ENCODE data around the gene TTC28.

Gene TTC28

GRCh38 chr22:28029201-28029948 is 650.3 kb downstream of the TTC28 start (continued):
- no peak for TF ChIP-seq ZNF214 (tag by site-specific recombination; IDR thresholded peaks at IDR 0.05; ENCODE audit: borderline replicate concordance)
- TF ChIP-seq TRIM28 (IDR thresholded peaks at IDR 0.05; ENCODE audit: borderline replicate concordance, low read length): no peak
- TF ChIP-seq ZBTB20 (tag by site-specific recombination; IDR thresholded peaks at IDR 0.05): no peak
- peak; percentile 58 for TF ChIP-seq KLF17 (tag by site-specific recombination; IDR thresholded peaks at IDR 0.05)
- 0 out of 2 replicates have a peak, but pooled peaks have one; percentile 32 for TF ChIP-seq ZSCAN30 (tag by site-specific recombination; IDR thresholded peaks at IDR 0.05)
- no peak for TF ChIP-seq SALL2 (tag by site-specific recombination; IDR thresholded peaks at IDR 0.05; ENCODE audit: borderline replicate concordance)
- TF ChIP-seq ZNF121 (tag by site-specific recombination; IDR thresholded peaks at IDR 0.05): no peak
- TF ChIP-seq ZFP69B (tag by site-specific recombination; IDR thresholded peaks at IDR 0.05): no peak
- TF ChIP-seq ZNF600 (tag by site-specific recombination; IDR thresholded peaks at IDR 0.05): peak; percentile 84
- no peak for TF ChIP-seq ZNF391 (tag by site-specific recombination; IDR thresholded peaks at IDR 0.05; ENCODE audit: borderline replicate concordance, low read depth)
- peak; percentile 35; the same call in 1 of the 2 replicates for TF ChIP-seq ZBTB17 (tag by site-specific recombination; IDR thresholded peaks at IDR 0.05)
- TF ChIP-seq ZNF530 (tag by site-specific recombination; IDR thresholded peaks at IDR 0.05; ENCODE audit: low read depth): peak; percentile 79; the same call in 1 of the 2 replicates
- TF ChIP-seq ZNF366 (tag by site-specific recombination; conservative IDR thresholded peaks at IDR 0.05): no peak
- TF ChIP-seq ZNF26 (tag by site-specific recombination; IDR thresholded peaks at IDR 0.05): no peak
- TF ChIP-seq ZNF211 (tag by site-specific recombination; IDR thresholded peaks at IDR 0.05; ENCODE audit: low read depth): no peak
- TF ChIP-seq SP7 (tag by site-specific recombination; IDR thresholded peaks at IDR 0.05): peak; percentile 63
- no peak for TF ChIP-seq ZNF514 (tag by site-specific recombination; IDR thresholded peaks at IDR 0.05)
- no peak for TF ChIP-seq ZBTB6 (tag by site-specific recombination; IDR thresholded peaks at IDR 0.05)
- no peak for TF ChIP-seq ZNF398 (tag by site-specific recombination; IDR thresholded peaks at IDR 0.05)
- TF ChIP-seq SCRT1 (tag by site-specific recombination; IDR thresholded peaks at IDR 0.05; ENCODE audit: borderline replicate concordance): no peak
- no peak for TF ChIP-seq ZNF239 (tag by site-specific recombination; IDR thresholded peaks at IDR 0.05)
- no peak for TF ChIP-seq PRDM1 (tag by site-specific recombination; IDR thresholded peaks at IDR 0.05)
- no peak for TF ChIP-seq ZNF558 (tag by site-specific recombination; IDR thresholded peaks at IDR 0.05)
- TF ChIP-seq ZNF292 (tag by site-specific recombination; IDR thresholded peaks at IDR 0.05; ENCODE audit: borderline replicate concordance, low read depth): no peak
- TF ChIP-seq EGR2 (tag by site-specific recombination; IDR thresholded peaks at IDR 0.05; ENCODE audit: low read depth): peak; percentile 68
- no peak for TF ChIP-seq RBAK (tag by site-specific recombination; IDR thresholded peaks at IDR 0.05)
- no peak for TF ChIP-seq IKZF3 (tag by site-specific recombination; IDR thresholded peaks at IDR 0.05)
- TF ChIP-seq ZBTB7A (tag by site-specific recombination; IDR thresholded peaks at IDR 0.05; ENCODE audit: low read depth): no peak
- no peak for TF ChIP-seq REPIN1 (tag by site-specific recombination; IDR thresholded peaks at IDR 0.05; ENCODE audit: low read depth)
- no peak for TF ChIP-seq ZNF830 (tag by site-specific recombination; IDR thresholded peaks at IDR 0.05; ENCODE audit: low read depth)
- no peak for TF ChIP-seq ZNF488 (tag by site-specific recombination; IDR thresholded peaks at IDR 0.05)
- no peak for TF ChIP-seq ZNF549 (tag by site-specific recombination; IDR thresholded peaks at IDR 0.05)
- TF ChIP-seq HOXC10 (CRISPR knock-in tag; IDR thresholded peaks at IDR 0.05): no peak
- peak; percentile 31 for TF ChIP-seq ZNF585B (tag by site-specific recombination; IDR thresholded peaks at IDR 0.05)

Measured in HEK293 (cell line).